ENCODE measurements around the gene ZNF28.
"Not testable (repeated sequence)": the region's sequence is repeated elsewhere in the genome, so short reads cannot be mapped to it uniquely, and the experiment has no call there.

GRCh38 chr19:52786464-52787354 lies 34.7 kb downstream of the ZNF28 start, which contains the start of gene ZNF600:
- not testable (repeated sequence) for TF ChIP-seq CTCF (conservative IDR thresholded peaks at IDR 0.05; ENCODE audit: low read depth, low read length); EZH2 (IDR thresholded peaks at IDR 0.05; ENCODE audit: low read length, unreplicated experiment); EZH2phosphoT487 (IDR thresholded peaks at IDR 0.05; ENCODE audit: borderline replicate concordance, low read length)
